GM10847 (cell line): ENCODE measurements around the gene CACNB4.

Source experiments
- POLR2A ChIP-seq: IDR thresholded peaks from 2 replicates; pipeline ENCODE4 v1.6.1; 2011; ENCODE audit not compliant: insufficient read length; ENCODE audit errors: extremely low read depth

CACNB4 gene

GRCh38 chr2:151946899-151947812, 151.7 kb downstream of the CACNB4 start:
- TF ChIP-seq POLR2A, result no peak

DNA sequence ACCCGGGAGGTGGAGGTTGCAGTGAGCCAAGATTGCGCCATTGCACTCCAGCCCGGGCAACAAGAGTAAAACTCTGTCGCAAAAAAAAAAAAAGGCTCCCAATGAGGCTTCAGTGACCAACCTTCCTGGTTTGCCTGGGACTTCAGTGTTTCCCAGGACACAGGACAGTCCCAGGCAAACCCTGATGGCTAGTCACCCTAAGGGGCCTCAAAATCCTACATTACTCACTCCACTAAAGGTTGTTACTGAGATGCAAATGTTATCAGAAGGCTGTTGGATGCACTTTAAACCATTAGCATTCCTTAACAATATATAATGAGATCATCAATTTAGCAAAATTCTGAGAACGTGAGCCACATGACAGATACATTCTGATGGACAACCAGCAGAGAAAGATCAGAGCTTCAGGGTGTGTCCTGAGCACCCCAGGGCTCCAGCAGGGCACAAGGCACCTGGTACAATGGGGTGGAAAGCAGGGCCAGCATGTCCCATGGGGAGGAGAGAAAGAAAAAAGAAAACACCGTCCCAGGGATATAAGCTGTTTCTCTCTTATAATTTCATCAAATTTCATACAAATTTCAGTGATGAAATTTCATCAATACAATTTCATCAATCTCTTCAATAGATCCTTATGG, 152.5 kb downstream of the CACNB4 start:
- TF ChIP-seq POLR2A, result no peak

DNA sequence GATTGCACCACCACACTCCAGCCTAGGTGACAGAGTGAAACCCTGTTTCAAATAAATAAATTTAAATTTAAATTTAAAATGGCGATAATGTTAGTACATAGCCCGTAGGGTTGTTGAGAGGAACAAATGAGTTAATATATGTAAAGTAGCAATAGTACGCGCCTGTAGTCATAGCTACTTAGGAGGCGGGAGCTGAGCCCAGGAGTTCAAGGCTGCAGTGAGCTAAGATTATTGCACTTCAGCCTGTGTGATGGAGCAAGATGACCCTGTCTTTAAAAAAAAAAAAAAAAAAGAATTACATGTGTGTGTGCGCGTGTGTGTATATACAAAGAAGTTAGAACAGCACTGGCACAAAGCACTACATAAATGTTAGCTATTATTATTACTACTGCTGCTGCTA, 153.2 kb downstream of the CACNB4 start:
- TF ChIP-seq POLR2A, result no peak

DNA sequence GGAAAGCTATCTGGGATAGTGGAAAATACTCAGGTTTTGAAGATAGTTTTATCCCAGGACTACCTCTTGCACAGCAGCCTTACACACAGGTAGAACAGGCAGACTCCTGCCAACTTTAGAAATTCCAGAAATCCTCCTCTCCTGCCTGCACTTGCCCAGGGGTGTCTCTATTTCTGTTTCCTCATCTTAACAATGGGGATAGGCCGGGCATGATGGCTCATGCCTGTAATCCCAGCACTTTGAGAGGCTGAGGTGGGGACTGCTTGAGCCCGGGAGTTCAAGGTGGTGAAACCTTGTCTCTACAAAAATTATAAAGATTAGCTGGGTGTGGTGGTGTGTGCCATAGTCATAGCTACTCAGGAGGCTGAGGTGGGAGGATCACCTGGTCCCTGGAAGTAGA, 153.7 kb downstream of the CACNB4 start:
- no peak for TF ChIP-seq POLR2A

GRCh38 chr2:151943461-151943860, 155.4 kb downstream of the CACNB4 start:
- no peak for TF ChIP-seq POLR2A

- TF ChIP-seq POLR2A, result no peak
Measured at GRCh38 chr2:151937966-151938365, 160.9 kb downstream of the CACNB4 start.

DNA sequence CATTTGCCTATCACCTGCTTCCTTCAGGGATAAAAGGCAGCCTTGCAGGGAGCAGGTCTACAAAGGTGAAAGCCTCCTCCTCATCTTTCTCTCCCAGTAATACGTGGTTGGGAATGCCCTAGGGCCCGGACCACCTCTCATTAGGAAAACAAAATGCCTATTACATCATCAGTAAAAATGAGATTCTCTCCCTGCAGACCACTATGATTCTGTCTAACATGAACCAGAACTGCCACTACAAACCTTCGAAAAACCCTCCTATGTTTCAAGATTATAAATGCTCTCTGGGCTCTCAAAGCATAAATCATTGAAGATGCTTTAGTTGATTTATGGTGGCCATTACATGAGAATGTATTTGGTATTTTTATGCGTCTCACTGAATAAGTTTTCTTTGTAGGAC, 162.2 kb downstream of the CACNB4 start:
- no peak for TF ChIP-seq POLR2A

- no peak for TF ChIP-seq POLR2A
Measured at GRCh38 chr2:151933266-151933804, 165.5 kb downstream of the CACNB4 start.

- TF ChIP-seq POLR2A, result no peak
Measured at GRCh38 chr2:151931756-151932155, 167.1 kb downstream of the CACNB4 start.

DNA sequence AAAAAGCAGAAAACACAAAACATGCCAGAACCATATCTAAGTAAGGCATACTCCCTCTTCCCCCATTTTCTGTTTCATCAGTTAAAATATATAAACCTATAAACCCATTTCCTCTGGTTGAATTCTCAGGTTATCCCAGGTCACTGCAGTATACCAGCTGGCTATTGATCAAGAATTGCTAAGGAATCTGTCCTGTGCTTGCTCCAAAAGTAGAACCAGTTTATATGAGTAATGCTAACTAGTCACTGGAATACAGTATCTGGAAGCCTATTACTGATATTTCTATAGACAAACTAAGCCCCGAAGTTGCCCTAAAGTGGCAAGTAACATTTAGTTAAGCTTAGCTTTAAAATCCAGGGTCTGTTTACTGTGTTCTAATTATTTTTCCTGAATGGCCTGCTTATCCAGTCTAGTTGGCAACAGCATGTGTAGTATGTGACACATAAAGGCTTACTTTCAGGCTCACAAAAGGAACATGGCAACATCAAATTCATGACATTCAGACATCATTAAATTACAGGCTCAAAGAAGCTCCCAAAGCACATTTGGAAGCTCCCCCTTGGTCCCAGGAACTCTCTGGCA, 167.7 kb downstream of the CACNB4 start:
- no peak for TF ChIP-seq POLR2A

GRCh38 chr2:151930042-151930441, 168.8 kb downstream of the CACNB4 start:
- no peak for TF ChIP-seq POLR2A

DNA sequence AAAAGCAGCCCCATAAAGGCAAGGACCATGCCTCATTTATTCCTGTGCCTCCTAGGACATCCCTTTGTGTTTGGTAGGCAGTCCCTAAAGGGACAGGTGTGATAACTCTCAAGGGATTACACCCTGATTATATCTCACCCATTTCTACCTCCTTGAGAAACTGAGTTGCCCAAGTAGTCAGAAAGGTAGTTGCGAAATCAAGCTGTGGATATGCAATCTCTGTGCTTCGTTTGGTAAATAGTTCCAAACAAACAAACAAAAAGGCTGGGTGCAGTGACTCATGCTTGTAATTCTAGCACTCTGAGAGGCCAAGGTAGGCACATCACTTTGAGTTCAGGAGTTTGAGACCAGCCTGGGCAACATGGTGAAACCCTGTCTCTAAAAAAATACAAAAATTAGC, 170.5 kb downstream of the CACNB4 start:
- no peak for TF ChIP-seq POLR2A

DNA sequence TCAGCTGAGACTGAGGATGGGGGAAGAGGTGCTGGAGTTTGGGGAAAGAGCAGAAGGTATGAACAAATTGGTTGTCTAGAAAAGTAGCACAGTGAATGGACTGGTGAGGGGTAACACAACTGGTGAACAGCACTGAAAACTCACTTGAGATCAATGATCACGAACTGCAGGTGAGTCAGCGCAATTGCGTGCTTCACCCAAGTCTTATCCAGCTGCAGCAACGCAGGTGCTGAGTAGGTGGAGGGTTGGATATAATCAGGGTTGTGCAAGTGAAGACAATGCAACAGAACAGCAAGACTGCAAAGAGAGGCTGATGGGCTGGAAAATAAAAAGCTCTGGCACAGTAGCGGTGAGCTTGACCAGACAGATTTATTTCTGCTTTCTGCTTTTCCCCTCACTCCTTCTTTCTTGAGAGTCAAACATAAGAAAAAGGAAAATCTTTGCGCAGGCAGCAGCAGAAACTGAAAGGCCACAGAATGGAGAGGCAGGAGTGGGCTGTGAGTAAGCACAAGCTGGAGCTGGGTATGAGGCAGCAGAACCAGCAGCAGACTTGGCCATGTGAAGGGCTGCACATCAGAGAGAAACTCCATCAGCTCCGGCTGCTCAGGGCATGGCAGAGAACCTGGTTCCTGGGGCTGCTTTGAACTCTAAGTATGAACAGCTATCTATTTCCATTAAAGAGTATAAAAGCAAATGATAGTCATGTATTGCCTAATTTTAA, 171.2 kb downstream of the CACNB4 start:
- no peak for TF ChIP-seq POLR2A

DNA sequence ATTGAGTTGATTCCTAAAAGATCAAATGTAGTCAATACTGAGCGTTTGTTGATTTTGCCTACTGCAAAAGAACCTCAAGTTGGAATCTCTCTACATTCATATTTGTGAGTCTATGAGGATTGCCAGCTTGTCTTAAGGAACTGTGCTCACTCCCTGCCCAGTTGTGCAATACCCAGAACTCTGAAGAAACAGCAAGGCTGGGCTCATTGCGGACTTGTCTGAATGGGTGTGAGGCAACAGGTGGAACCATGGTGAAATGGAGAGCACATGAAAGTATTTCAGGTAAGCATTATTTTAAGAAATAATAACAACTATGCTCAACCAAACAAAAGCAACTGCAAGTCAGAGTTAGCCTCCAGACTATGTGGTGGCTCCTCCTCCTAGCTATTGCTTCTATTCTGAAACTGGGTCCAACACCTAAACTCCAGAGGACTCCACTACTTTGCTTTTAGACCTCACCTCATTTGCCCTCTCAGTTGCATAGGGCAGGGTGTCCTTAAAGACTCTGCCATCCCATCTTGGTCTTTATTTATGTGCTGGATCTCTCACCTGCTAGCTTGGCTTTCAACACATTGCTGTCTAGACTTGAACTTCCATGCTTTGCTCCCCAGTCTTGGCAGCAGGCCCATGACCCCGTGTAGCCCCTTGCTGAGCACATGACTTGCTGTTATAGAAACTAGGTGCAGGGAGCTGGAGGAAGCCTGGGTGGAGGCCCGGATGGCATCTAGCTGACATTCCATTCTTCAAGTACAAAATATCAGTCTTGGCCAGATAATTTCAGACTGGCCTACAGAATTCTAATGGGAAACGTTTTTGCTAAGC, 175.8 kb downstream of the CACNB4 start:
- TF ChIP-seq POLR2A, result no peak
